Endothelial cell (in vitro differentiated cells): ENCODE data around the gene ARHGEF38. TPM values are rescaled to one million over a fixed set of nuclear protein-coding genes. Genes with fewer than 3 reads are reported as not detected.

Experiments
- DNase-seq: peaks from one replicate; pipeline ENCODE4 v3.0.0; 2021; ENCODE audit warnings: low spot score
- H3K27ac Mint-ChIP-seq: one replicate; pipeline ENCODE4 v1.8.0; 2021; ENCODE audit warnings: mixed read lengths, inconsistent platforms; ENCODE audit not compliant: unreplicated experiment
- H3K27me3 Mint-ChIP-seq: one replicate; pipeline ENCODE4 v1.8.0; 2021; ENCODE audit warnings: mild to moderate bottlenecking, moderate library complexity, mixed read lengths, inconsistent platforms; ENCODE audit not compliant: unreplicated experiment
- H3K36me3 Mint-ChIP-seq: one replicate; pipeline ENCODE4 v1.8.0; 2021; ENCODE audit warnings: mild to moderate bottlenecking, low read depth, mixed read lengths, inconsistent platforms; ENCODE audit not compliant: unreplicated experiment
- H3K4me1 Mint-ChIP-seq: one replicate; pipeline ENCODE4 v1.8.0; 2021; ENCODE audit warnings: mild to moderate bottlenecking, mixed read lengths, inconsistent platforms; ENCODE audit not compliant: unreplicated experiment
- H3K4me3 Mint-ChIP-seq: one replicate; pipeline ENCODE4 v1.8.0; 2021; ENCODE audit warnings: mild to moderate bottlenecking, mixed read lengths, inconsistent platforms; ENCODE audit not compliant: unreplicated experiment
- H3K9me3 Mint-ChIP-seq: one replicate; pipeline ENCODE4 v1.8.0; 2021; ENCODE audit warnings: mixed read lengths, inconsistent platforms; ENCODE audit not compliant: unreplicated experiment
- CTCF ChIP-seq: fragments of 200-600 bp; sonication (generic); IDR thresholded peaks from one replicate; pipeline ENCODE4 v1.5.0; 2021; ENCODE audit warnings: antibody characterized with exemption; ENCODE audit not compliant: unreplicated experiment
- total RNA-seq: library from RNA; stranded (reverse); fragmentation: NEBNext Ultra II Directional; extraction: Animal tissue kit (Norgen Biotek cat#: 25700); gene quantifications from one replicate; pipeline ENCODE4 v1.2.1, GENCODE V29; 2021; ENCODE audit not compliant: unreplicated experiment

The ARHGEF38 gene
- total RNA-seq, 1 donor from 2014 or later: not detected

- no peak overlapping the region for H3K27ac Mint-ChIP-seq
These were observed 16.2 kb downstream of the ARHGEF38 start for GRCh38 chr4:105568584-105568983.

GRCh38 chr4:105569057-105569865 is 16.8 kb downstream of the ARHGEF38 start:
- TF ChIP-seq CTCF: no peak
- Mint-ChIP-seq H3K4me3 (no peak overlapping the region), H3K27ac (no peak overlapping the region), H3K9me3 (no peaks in the 10 kb centered on the region), H3K4me1 (peaks cover 3% of the 10 kb centered on the region), H3K36me3 (no peaks in the 10 kb centered on the region), H3K27me3 (no peaks in the 10 kb centered on the region)
- DNase-seq: no peak

More at GRCh38 chr4:105568584-105568983, 16.2 kb downstream of the ARHGEF38 start:
- no peaks in the 10 kb centered on the region for H3K36me3 Mint-ChIP-seq
- no peaks in the 10 kb centered on the region for H3K9me3 Mint-ChIP-seq
- no peak for TF ChIP-seq CTCF
- H3K4me1 Mint-ChIP-seq: peaks cover 3% of the 10 kb centered on the region
- no peak overlapping the region for H3K4me3 Mint-ChIP-seq
- no peaks in the 10 kb centered on the region for H3K27me3 Mint-ChIP-seq
- DNase-seq: no peak

- no peaks in the 10 kb centered on the region for H3K9me3 Mint-ChIP-seq
- H3K27me3 Mint-ChIP-seq: no peaks in the 10 kb centered on the region
- H3K27ac Mint-ChIP-seq: no peak overlapping the region
- DNase-seq: no peak
- no peaks in the 10 kb centered on the region for H3K36me3 Mint-ChIP-seq
- TF ChIP-seq CTCF: no peak
- peaks cover 3% of the 10 kb centered on the region for H3K4me1 Mint-ChIP-seq
- H3K4me3 Mint-ChIP-seq: no peak overlapping the region
These were observed 17.4 kb downstream of the ARHGEF38 start for GRCh38 chr4:105569866-105570236.

- DNase-seq: no peak
- no peaks in the 10 kb centered on the region for H3K36me3 Mint-ChIP-seq
- no peak overlapping the region for H3K27ac Mint-ChIP-seq
- no peak for TF ChIP-seq CTCF
- no peaks in the 10 kb centered on the region for H3K4me1 Mint-ChIP-seq
- H3K9me3 Mint-ChIP-seq: no peaks in the 10 kb centered on the region
- no peak overlapping the region for H3K4me3 Mint-ChIP-seq
- H3K27me3 Mint-ChIP-seq: no peaks in the 10 kb centered on the region
These were observed 19.9 kb downstream of the ARHGEF38 start for GRCh38 chr4:105572296-105572695.

GRCh38 chr4:105586638-105587328 is 34.4 kb downstream of the ARHGEF38 start:
- no peak for TF ChIP-seq CTCF
- no peak overlapping the region for H3K4me3 Mint-ChIP-seq
- H3K27me3 Mint-ChIP-seq: no peaks in the 10 kb centered on the region
- H3K36me3 Mint-ChIP-seq: no peaks in the 10 kb centered on the region
- H3K4me1 Mint-ChIP-seq: peaks cover 3% of the 10 kb centered on the region
- no peaks in the 10 kb centered on the region for H3K9me3 Mint-ChIP-seq
- no peak overlapping the region for H3K27ac Mint-ChIP-seq
- no peak for DNase-seq
